Activated T-helper 9 cell treated with anti-CD3 and anti-CD28 coated beads, Interleukin-2, amount 50 U/mL, for 16 hours (primary cell): ENCODE measurements around the gene DMRTC1B.
"Not testable (repeated sequence)": the region's sequence is repeated elsewhere in the genome, so short reads cannot be mapped to it uniquely, and the experiment has no call there.

Source experiments
- DNase-seq: peaks from one replicate; pipeline ENCODE4 v3.0.0-alpha.2; 2020; ENCODE audit warnings: low read depth

DMRTC1B gene

GRCh38 chrX:72776653-72777466 lies at the start of gene DMRTC1B:
Gene DMRTC1B (plus strand): TSS chrX:72776890. CDS start chrX:72845136, 68,246 bp downstream.
- not testable (repeated sequence) for DNase-seq

GRCh38 chrX:72727846-72728245 lies 48.8 kb upstream of the DMRTC1B start:
- DNase-seq, result no peak

GRCh38 chrX:72733636-72734035 lies 43.1 kb upstream of the DMRTC1B start:
- not testable (repeated sequence) for DNase-seq

- no peak for DNase-seq
These were observed 41.1 kb upstream of the DMRTC1B start for GRCh38 chrX:72735561-72735960.

- not testable (repeated sequence) for DNase-seq
These were observed 31.1 kb upstream of the DMRTC1B start for GRCh38 chrX:72745546-72745945.

- DNase-seq, result not testable (repeated sequence)
These were observed 28.1 kb upstream of the DMRTC1B start for GRCh38 chrX:72748545-72748944.

GRCh38 chrX:72760454-72760853 lies 16.2 kb upstream of the DMRTC1B start:
- DNase-seq, result not testable (repeated sequence)

- not testable (repeated sequence) for DNase-seq
These were observed 739 bp downstream of the DMRTC1B start for GRCh38 chrX:72777467-72777790.

- DNase-seq, result not testable (repeated sequence)
These were observed 1.5 kb downstream of the DMRTC1B start for GRCh38 chrX:72778146-72778545.

GRCh38 chrX:72782560-72782959 lies 5.9 kb downstream of the DMRTC1B start, which contains the start of gene FAM236B:
Gene FAM236B (minus strand): TSS chrX:72782660. CDS start chrX:72782560, 100 bp downstream.
- DNase-seq, result not testable (repeated sequence)

GRCh38 chrX:72783365-72783936 lies 6.8 kb downstream of the DMRTC1B start:
- not testable (repeated sequence) for DNase-seq

GRCh38 chrX:72783964-72784363 lies 7.3 kb downstream of the DMRTC1B start:
- not testable (repeated sequence) for DNase-seq

- not testable (repeated sequence) for DNase-seq
These were observed 11.5 kb downstream of the DMRTC1B start for GRCh38 chrX:72788142-72788541.

GRCh38 chrX:72790390-72790789 lies 13.7 kb downstream of the DMRTC1B start:
- DNase-seq, result not testable (repeated sequence)

- not testable (repeated sequence) for DNase-seq
These were observed 31.4 kb downstream of the DMRTC1B start, which contains the start of gene FAM236D for GRCh38 chrX:72808110-72808509. Gene FAM236D (minus strand): TSS chrX:72808210. CDS start chrX:72808110, 100 bp downstream.

GRCh38 chrX:72830701-72831100 lies 54.0 kb downstream of the DMRTC1B start:
- not testable (repeated sequence) for DNase-seq

- DNase-seq, result not testable (repeated sequence)
These were observed 60.8 kb downstream of the DMRTC1B start for GRCh38 chrX:72837532-72837931.

- not testable (repeated sequence) for DNase-seq
These were observed 106.2 kb downstream of the DMRTC1B start for GRCh38 chrX:72882898-72883297.

- DNase-seq, result not testable (repeated sequence)
These were observed 113.0 kb downstream of the DMRTC1B start for GRCh38 chrX:72889740-72890139.
